Fibroblast of the conjunctiva (primary cell): ENCODE data around the gene KIDINS220.

Experiments used
- DNase-seq: peaks from one replicate; pipeline ENCODE4 v3.0.0-alpha.2; 2010; ENCODE audit warnings: low read depth

The KIDINS220 gene

DNA sequence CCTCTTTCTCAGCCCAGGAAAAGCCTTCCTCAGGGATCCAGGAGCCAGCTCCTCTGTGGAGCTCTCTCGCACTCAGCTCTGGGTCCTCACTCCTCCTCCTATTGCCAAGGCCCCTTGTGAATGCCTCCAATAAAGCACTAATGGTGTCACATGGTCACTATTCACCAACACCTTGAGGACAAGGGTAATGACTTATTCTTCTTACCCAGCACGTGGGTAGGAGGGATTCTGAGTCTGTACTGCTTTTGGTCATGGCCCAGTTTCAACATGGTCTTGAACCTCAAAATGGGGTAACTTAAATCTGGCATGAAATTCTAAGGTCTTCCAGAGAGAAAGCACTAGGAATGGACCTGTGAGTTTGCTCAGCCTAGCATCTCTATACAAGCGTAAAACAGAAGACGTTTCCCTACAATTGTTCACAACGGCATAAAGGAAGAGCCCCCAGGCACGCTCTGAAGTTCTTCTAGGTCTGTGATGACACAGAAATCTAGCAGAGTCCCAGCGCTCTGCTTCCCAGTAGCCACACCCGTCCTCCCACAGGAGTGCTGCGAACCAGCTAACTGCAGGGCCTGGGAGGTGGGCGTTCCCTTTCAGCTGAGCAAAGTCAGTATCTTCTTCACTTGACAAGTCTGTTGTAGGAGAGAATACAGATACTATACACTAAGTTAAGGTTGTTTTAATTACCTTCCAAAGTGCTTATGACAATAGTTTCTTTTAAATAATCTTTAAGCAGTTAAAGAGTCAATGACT, 14.6 kb upstream of the KIDINS220 start:
- no peak for DNase-seq

GRCh38 chr2:8850845-8851487, 13.6 kb upstream of the KIDINS220 start:
- DNase-seq: no peak

DNA sequence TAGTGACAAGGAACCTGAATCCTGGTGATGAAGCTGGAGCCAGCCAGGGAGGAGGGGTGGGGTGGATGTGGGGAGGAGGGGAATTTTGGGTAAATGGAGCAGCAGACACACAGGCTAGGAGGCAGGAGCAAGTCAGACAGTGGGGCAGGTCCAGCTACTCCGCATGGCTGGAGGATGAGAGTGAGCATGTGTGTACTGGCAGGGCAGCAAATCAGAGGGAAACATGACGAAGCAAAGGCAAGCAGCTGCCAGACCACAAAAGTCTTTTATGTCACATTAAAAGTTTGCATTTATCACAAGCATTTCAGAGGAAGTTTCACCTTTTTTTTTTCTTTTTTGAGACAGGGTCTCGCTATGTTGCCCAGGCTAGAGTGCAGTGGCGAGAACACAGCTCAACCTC, 11.9 kb upstream of the KIDINS220 start:
- no peak for DNase-seq

- DNase-seq: no peak
These were observed 11.1 kb upstream of the KIDINS220 start for GRCh38 chr2:8848328-8849100.

GRCh38 chr2:8847400-8847799, 10.0 kb upstream of the KIDINS220 start:
- no peak for DNase-seq

- DNase-seq: no peak
These were observed 4.5 kb upstream of the KIDINS220 start for GRCh38 chr2:8841932-8842331.

DNA sequence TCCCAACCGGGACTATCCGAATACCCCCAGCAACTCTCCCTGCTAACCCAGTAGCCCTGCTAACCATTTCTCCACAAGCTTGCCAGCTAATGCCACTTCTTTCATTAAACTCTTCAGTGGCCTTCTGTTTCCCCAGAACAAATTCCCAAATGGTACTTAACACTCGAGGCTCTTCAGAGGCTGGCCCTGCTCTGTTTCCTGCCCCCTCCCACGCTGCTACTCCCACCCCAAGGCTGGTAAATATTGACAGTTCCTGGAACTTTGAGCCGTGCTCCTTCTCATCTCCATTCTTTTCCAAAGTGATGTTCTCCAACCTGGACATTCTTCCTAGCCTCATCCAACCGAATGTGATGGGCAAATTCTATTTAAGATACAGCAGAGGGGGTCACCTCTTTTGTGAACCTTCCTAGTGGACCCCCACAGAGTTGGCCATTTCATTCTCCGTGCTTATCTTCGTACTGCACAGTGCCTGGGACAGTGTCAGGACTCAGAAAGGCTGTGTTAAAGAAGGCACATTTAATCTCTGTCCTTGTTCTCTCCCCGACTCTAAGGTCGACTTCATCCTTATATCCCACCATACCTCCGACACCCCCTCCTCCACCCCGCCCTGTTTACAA, 3.2 kb upstream of the KIDINS220 start:
- no peak for DNase-seq

- DNase-seq: no peak
These were observed 2.0 kb upstream of the KIDINS220 start for GRCh38 chr2:8839189-8839965.

DNA sequence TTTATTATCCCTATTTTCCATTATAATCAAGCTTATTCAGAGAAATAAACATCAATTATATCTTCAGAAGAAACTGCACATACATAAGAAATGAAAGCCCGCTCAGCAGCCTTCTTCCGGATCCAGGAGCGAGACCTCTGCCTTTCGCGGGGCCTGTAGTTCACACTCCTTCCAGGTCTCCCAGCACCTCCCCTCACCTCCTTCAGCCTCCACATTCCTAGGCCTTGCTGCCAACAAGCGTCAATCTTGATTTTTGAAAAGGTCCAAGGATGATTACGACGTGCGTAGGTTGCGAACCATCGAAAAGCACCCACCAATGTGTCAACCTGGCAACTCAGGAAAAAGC, 355 bp upstream of the KIDINS220 start:
- DNase-seq: no peak

DNA sequence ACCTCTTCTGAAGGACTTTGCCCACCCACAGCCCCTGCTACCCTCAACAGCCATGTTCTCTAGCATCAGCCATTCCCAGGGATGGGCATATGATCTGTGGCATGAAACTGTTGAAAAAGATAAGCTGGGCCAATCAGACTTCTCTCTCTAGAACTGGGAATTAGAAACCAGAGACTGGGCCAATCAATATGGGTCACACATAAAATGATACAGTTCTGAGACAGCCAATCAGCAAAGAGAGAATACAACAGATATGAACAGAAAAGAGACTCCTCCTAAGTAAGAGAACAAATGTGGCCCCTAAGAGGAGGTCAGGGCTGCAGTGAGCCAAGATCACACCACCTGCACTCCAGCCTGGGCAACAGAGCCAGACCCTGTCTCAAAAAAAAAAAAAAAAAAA, 2.1 kb downstream of the KIDINS220 start:
- no peak for DNase-seq

GRCh38 chr2:8833853-8834252, 3.6 kb downstream of the KIDINS220 start:
- DNase-seq: no peak

GRCh38 chr2:8831516-8831915, 5.9 kb downstream of the KIDINS220 start:
- DNase-seq: no peak

- no peak for DNase-seq
These were observed 9.7 kb downstream of the KIDINS220 start for GRCh38 chr2:8827729-8828128.

DNA sequence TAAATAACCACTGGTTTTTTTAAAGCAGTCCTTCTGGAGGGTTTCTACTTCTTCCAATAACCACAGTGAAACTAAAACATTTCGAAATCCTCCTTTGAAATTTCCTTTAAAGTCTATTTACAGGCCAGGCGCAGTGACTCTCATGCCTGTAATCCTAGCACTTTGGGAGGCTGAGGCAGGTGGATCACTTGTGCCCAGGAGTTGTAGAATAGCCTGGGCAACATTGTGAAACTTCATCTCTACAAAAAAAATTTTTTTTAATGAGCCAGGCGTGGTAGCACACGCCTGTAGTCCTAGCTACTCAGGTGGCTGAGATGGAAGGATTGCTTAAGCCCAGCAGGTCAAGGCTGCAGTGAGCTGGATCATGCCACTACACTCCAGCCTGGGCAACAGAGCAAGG, 15.2 kb downstream of the KIDINS220 start:
- no peak for DNase-seq

DNA sequence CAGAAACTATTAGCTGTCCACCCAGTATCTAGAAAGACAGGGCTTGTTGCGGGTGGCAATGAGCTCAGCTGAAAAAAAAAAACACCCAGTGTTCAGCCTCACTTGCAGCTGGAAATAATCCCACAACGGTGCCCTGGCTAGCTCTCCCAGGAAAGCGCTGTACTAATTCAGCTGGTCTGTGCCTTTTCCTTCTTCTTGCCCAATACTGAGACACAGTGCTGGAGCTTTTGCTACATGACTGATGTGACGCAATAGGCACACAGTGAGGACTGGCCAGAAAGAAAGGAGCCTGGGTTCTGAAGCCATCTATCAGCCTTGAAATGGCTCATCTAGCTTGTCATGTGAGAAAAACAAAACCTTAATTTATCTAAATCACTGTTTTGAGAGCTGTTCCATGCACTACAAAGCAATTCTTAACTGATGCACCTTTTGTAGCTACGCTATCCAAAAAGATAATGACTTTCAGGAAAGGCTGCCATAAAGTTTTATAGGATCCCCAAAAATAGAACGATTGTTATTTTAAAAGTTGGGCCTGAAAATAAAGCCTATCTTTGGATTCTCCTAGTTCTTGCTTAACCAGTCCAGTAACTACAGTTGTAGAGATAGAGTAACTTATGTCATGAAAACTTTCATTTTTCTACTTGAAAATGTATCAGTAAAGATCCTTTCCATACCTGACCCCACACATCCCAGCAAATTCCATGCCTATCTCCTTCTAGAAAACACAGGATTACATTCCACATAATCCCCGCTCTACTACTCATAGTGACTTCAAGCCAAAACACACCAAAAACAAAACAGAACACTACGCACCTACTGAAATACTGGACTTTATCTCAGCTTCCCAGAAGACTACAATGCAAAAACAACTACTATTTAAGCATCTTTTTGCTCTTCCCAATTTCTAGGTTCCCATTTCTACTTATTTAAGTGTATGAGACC, 15.9 kb downstream of the KIDINS220 start:
- DNase-seq: peak; percentile 72

- DNase-seq: no peak
These were observed 17.5 kb downstream of the KIDINS220 start for GRCh38 chr2:8819948-8820347.

DNA sequence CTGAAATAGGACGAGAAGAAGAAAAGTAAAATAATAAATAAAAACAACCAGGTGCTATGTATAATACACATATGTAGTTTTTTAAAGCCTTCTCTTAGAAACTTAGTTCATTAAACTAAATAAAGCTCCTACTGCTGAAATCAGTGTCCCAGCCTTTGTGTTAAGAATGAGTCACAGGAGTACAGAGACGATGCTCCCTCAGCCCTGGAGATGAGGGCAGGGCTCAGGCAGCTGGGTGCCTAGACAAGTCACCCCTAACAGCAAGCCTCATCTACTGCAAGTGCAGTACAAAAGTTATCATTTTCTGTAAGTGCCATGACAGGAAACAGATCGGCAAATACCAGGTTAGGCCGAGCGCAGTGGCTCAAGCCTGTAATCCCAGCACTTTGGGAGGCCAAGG, 18.2 kb downstream of the KIDINS220 start:
- DNase-seq: no peak

GRCh38 chr2:8817221-8817620, 20.2 kb downstream of the KIDINS220 start:
- DNase-seq: no peak

- DNase-seq: no peak
These were observed 30.3 kb downstream of the KIDINS220 start for GRCh38 chr2:8806885-8807704.
